ENCODE results near the gene NFATC2. TPM values are rescaled to one million over a fixed set of nuclear protein-coding genes. Genes with fewer than 3 reads are reported as not detected.

Gene NFATC2
- total RNA-seq, 1 donor: 0.36 TPM

GRCh38 chr20:51354769-51355319 is 187.7 kb downstream of the NFATC2 start:
- Histone ChIP-seq H3K27ac (ENCODE audit: low read depth, low read length) (peak overlapping the region; percentile 99), H3K79me2 (ENCODE audit: insufficient read depth, low read length) (no peaks in the 10 kb centered on the region), H3K4me1 (ENCODE audit: insufficient read depth, low read length) (peaks cover 44% of the 10 kb centered on the region), H4K20me1 (ENCODE audit: insufficient read depth, low read length) (no peaks in the 10 kb centered on the region), H3K27me3 (ENCODE audit: insufficient read depth, low read length) (no peaks in the 10 kb centered on the region), H3K36me3 (ENCODE audit: insufficient read depth, low read length) (no peaks in the 10 kb centered on the region), H2AFZ (ENCODE audit: low read length) (no peak overlapping the region), H3K9me3 (ENCODE audit: low read depth, low read length) (no peaks in the 10 kb centered on the region), H3K4me2 (ENCODE audit: insufficient read depth, low read length) (peak overlapping the region; percentile 64), H3K4me3 (ENCODE audit: insufficient read depth, low read length) (peak overlapping the region; percentile 4)
- DNase-seq (ENCODE audit: insufficient read length, low spot score, missing footprints): peak; percentile 91
- TF ChIP-seq CTCF (IDR thresholded peaks at IDR 0.05; ENCODE audit: extremely low read depth, low read depth, low read length): no peak

- no peaks in the 10 kb centered on the region for H3K27me3 ChIP-seq (ENCODE audit: insufficient read depth, low read length)
- peaks cover 45% of the 10 kb centered on the region for H3K4me1 ChIP-seq (ENCODE audit: insufficient read depth, low read length)
- H3K36me3 ChIP-seq (ENCODE audit: insufficient read depth, low read length): no peaks in the 10 kb centered on the region
- H3K79me2 ChIP-seq (ENCODE audit: insufficient read depth, low read length): no peaks in the 10 kb centered on the region
- H2AFZ ChIP-seq (ENCODE audit: low read length): peak overlapping the region; percentile 32
- peak overlapping the region; percentile 16 for H3K4me3 ChIP-seq (ENCODE audit: insufficient read depth, low read length)
- no peaks in the 10 kb centered on the region for H3K9me3 ChIP-seq (ENCODE audit: low read depth, low read length)
- TF ChIP-seq CTCF (IDR thresholded peaks at IDR 0.05; ENCODE audit: extremely low read depth, low read depth, low read length): no peak
- H4K20me1 ChIP-seq (ENCODE audit: insufficient read depth, low read length): no peaks in the 10 kb centered on the region
- peak overlapping the region; percentile 99 for H3K27ac ChIP-seq (ENCODE audit: low read depth, low read length)
- peak overlapping the region; percentile 64 for H3K4me2 ChIP-seq (ENCODE audit: insufficient read depth, low read length)
- DNase-seq (ENCODE audit: insufficient read length, low spot score, missing footprints): peak; percentile 86
Observed at GRCh38 chr20:51354191-51354768, 188.2 kb downstream of the NFATC2 start.

GRCh38 chr20:51353491-51353890 is 189.0 kb downstream of the NFATC2 start:
- TF ChIP-seq CTCF (IDR thresholded peaks at IDR 0.05; ENCODE audit: extremely low read depth, low read depth, low read length): no peak
- Histone ChIP-seq H2AFZ (ENCODE audit: low read length) (no peak overlapping the region), H4K20me1 (ENCODE audit: insufficient read depth, low read length) (no peaks in the 10 kb centered on the region), H3K79me2 (ENCODE audit: insufficient read depth, low read length) (no peaks in the 10 kb centered on the region), H3K9me3 (ENCODE audit: low read depth, low read length) (no peaks in the 10 kb centered on the region), H3K4me3 (ENCODE audit: insufficient read depth, low read length) (no peak overlapping the region), H3K36me3 (ENCODE audit: insufficient read depth, low read length) (no peaks in the 10 kb centered on the region), H3K4me1 (ENCODE audit: insufficient read depth, low read length) (peaks cover 45% of the 10 kb centered on the region), H3K27ac (ENCODE audit: low read depth, low read length) (peak overlapping the region; percentile 99), H3K4me2 (ENCODE audit: insufficient read depth, low read length) (no peak overlapping the region), H3K27me3 (ENCODE audit: insufficient read depth, low read length) (no peaks in the 10 kb centered on the region)
- DNase-seq (ENCODE audit: insufficient read length, low spot score, missing footprints): no peak

- Histone ChIP-seq H3K79me2 (ENCODE audit: insufficient read depth, low read length) (no peaks in the 10 kb centered on the region), H2AFZ (ENCODE audit: low read length) (no peak overlapping the region), H4K20me1 (ENCODE audit: insufficient read depth, low read length) (no peaks in the 10 kb centered on the region), H3K36me3 (ENCODE audit: insufficient read depth, low read length) (no peaks in the 10 kb centered on the region), H3K4me1 (ENCODE audit: insufficient read depth, low read length) (peaks cover 45% of the 10 kb centered on the region), H3K4me2 (ENCODE audit: insufficient read depth, low read length) (no peak overlapping the region), H3K27me3 (ENCODE audit: insufficient read depth, low read length) (no peaks in the 10 kb centered on the region), H3K27ac (ENCODE audit: low read depth, low read length) (peak overlapping the region; percentile 99), H3K9me3 (ENCODE audit: low read depth, low read length) (no peaks in the 10 kb centered on the region), H3K4me3 (ENCODE audit: insufficient read depth, low read length) (no peak overlapping the region)
- no peak for TF ChIP-seq CTCF (IDR thresholded peaks at IDR 0.05; ENCODE audit: extremely low read depth, low read depth, low read length)
- DNase-seq (ENCODE audit: insufficient read length, low spot score, missing footprints): no peak
Observed at GRCh38 chr20:51352791-51353190, 189.7 kb downstream of the NFATC2 start.
